Kidney (tissue), 14 donors: ENCODE measurements around the gene CHRNA10. TPM values are rescaled to one million over a fixed set of nuclear protein-coding genes. Genes with fewer than 3 reads are reported as not detected.

Experiments used
- DNase-seq, 5 donors: peaks; one replicate each; pipeline ENCODE4 v3.0.0-alpha.2; 2013 to 2020
- FAIRE-seq: peaks from 2 replicates; lab custom pipeline; 2012; peaks lifted over from hg19 to GRCh38; lab: Jason Lieb, UNC
- H3K27ac ChIP-seq, 2 donors: one replicate each; pipeline ENCODE4 v1.7.0; 2013; ENCODE audit warnings: low read depth in 2 of 2, low read length in 2 of 2, inconsistent platforms in 1 of 2
- H3K27me3 ChIP-seq: one replicate; pipeline ENCODE4 v1.7.1; 2013; ENCODE audit warnings: low read length, inconsistent platforms; ENCODE audit not compliant: control insufficient read depth, insufficient read depth
- H3K36me3 ChIP-seq, 3 donors: one replicate each; pipeline versions ENCODE4 v1.7.0 to v1.7.1; 2013; ENCODE audit warnings: low read length in 3 of 3, control low read depth in 1 of 3, inconsistent platforms in 1 of 3; ENCODE audit not compliant: insufficient read depth in 3 of 3, control insufficient read depth in 2 of 3
- H3K4me1 ChIP-seq, 3 donors: one replicate each; pipeline versions ENCODE4 v1.7.0 to v1.7.1; 2013; ENCODE audit warnings: low read length in 3 of 3, inconsistent platforms in 1 of 3, low read depth in 1 of 3; ENCODE audit not compliant: control insufficient read depth in 2 of 3, insufficient read depth in 2 of 3
- H3K4me3 ChIP-seq, 3 donors: one replicate each; pipeline versions ENCODE4 v1.7.0 to v1.8.1; 2013; ENCODE audit warnings: low read length in 3 of 3, control low read depth in 1 of 3, inconsistent platforms in 1 of 3
- H3K9ac ChIP-seq, 3 donors: one replicate each; pipeline versions ENCODE4 v1.7.0 to v1.7.1; 2013; ENCODE audit warnings: low read length in 3 of 3, control low read depth in 1 of 3, inconsistent platforms in 1 of 3
- H3K9me3 ChIP-seq, 3 donors: one replicate each; pipeline versions ENCODE4 v1.7.0 to v1.7.1; 2013; ENCODE audit warnings: low read length in 3 of 3, control low read depth in 1 of 3, inconsistent platforms in 1 of 3; ENCODE audit not compliant: control insufficient read depth in 2 of 3, insufficient read depth in 1 of 3
- intact Hi-C: fragments of 100-400 bp; cut with DNase I; formaldehyde crosslinking; loops from one replicate; pipeline ENCODE4 v1.11.1; 2022
- polyA plus RNA-seq: library from polyadenylated mRNA; stranded (reverse); fragments of 350-450 nt; fragmentation: Illumina TruSeq; extraction: RNeasy Lipid Tissue Mini Kit (QIAGEN cat#74804); gene quantifications from one replicate; pipeline ENCODE4 v1.2.3, GENCODE V29; 2014; ENCODE audit warnings: low read depth, low replicate concordance; ENCODE audit not compliant: insufficient read depth
- total RNA-seq: library from RNA; stranded (reverse); fragmentation: NEBNext Ultra II Directional; extraction: Animal tissue kit (Norgen Biotek cat#: 25700); gene quantifications from one replicate; pipeline ENCODE4 v1.2.1, GENCODE V29; 2021
- TF ChIP-seq, protein P1 (sequence below): IDR thresholded peaks from 3 replicates; pipeline ENCODE4 v1.5.1; 2012; ENCODE audit warnings: mild to moderate bottlenecking, moderate library complexity, borderline replicate concordance; ENCODE audit not compliant: insufficient read depth; ENCODE audit errors: extremely low read depth
- donor health status: control.
- donor health status: control.
- donor health status: control.
- donor health status: control.
- donor health status: control.
- donor health status: DM: yes; HTN: yes; CAD: no.
- donor health status: Normal renal cell carcinoma (clear cell type).

The CHRNA10 gene
- total and polyA plus RNA-seq, 2 donors from 2014 or later, result 0.39 to 1.2 TPM

DNA sequence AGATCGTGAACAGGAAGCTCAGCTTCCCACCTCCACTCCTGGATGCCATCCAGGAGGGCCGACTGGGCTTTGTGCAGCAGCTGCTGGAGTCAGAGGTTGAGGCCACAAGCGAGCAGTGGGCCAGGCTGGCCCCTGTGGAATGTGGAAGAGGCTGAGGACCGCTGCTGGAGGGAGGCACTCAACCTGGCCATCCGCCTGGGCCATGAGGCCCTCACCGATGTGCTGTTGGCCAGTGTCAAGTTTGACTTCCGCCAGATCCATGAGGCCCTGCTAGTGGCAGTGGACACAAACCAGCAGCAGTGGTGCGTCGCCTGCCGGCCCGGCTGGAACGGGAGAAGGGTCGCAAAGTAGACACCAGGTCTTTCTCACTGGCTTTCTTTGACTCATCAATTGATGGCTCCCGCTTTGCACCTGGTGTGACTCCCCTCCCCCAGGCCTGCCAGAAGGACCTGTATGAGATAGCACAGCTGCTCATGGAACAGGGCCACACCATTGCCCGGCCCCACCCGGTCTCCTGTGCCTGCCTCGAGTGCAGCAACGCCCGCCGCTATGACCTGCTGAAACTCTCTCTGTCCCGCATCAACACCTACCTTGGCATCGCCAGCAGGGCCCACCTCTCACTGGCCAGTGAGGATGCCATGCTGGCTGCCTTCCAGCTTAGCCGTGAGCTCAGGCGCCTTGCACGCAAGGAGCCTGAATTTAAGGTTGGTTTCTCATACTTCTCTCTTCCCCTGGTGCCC, 54.3 kb downstream of the CHRNA10 start:
- no peaks in the 10 kb centered on the region for H3K27me3 ChIP-seq
- no peaks in the 10 kb centered on the region for H3K36me3 ChIP-seq
- DNase-seq (peak in 3 of 5 donors; percentile 19 to 29 (median 21)), FAIRE-seq (no peak)
- intact Hi-C loops, result no loop called here
- TF ChIP-seq, protein P1, sequence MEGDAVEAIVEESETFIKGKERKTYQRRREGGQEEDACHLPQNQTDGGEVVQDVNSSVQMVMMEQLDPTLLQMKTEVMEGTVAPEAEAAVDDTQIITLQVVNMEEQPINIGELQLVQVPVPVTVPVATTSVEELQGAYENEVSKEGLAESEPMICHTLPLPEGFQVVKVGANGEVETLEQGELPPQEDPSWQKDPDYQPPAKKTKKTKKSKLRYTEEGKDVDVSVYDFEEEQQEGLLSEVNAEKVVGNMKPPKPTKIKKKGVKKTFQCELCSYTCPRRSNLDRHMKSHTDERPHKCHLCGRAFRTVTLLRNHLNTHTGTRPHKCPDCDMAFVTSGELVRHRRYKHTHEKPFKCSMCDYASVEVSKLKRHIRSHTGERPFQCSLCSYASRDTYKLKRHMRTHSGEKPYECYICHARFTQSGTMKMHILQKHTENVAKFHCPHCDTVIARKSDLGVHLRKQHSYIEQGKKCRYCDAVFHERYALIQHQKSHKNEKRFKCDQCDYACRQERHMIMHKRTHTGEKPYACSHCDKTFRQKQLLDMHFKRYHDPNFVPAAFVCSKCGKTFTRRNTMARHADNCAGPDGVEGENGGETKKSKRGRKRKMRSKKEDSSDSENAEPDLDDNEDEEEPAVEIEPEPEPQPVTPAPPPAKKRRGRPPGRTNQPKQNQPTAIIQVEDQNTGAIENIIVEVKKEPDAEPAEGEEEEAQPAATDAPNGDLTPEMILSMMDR, result no peak
- H3K4me3 ChIP-seq, result no peak overlapping the region
- H3K9ac ChIP-seq, result no peak overlapping the region
- peaks cover 0 to 4% (median 0%) of the 10 kb centered on the region in 3 donors for H3K9me3 ChIP-seq
- no peaks in the 10 kb centered on the region for H3K4me1 ChIP-seq
- no peak overlapping the region for H3K27ac ChIP-seq

DNA sequence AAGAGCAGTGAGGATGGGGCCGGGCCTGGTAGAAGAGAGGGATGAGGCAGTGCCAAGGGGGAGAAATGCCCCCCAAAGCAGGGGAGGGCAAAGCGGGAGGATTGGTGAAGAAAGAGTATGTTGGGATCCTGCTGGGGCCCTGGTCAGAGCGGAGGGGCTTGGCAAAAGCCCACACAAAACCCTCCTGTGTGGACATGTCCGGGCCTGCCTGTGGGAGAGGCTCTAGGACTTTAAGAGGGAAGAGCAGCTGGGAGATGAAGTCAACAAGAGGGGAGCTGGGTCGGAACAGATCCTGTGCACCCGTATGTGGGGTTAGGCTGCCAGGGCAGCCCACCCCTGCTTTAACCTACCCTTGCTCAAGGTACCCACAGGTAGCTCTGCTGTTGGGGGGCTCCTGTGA, 55.2 kb downstream of the CHRNA10 start:
- H3K27me3 ChIP-seq, result no peaks in the 10 kb centered on the region
- intact Hi-C loops, result no loop called here
- no peaks in the 10 kb centered on the region for H3K36me3 ChIP-seq
- no peaks in the 10 kb centered on the region for H3K4me1 ChIP-seq
- FAIRE-seq, result no peak
- TF ChIP-seq, protein P1, result no peak
- DNase-seq, result no peak
- no peak overlapping the region for H3K27ac ChIP-seq
- peaks cover 0 to 4% (median 0%) of the 10 kb centered on the region in 3 donors for H3K9me3 ChIP-seq
- no peak overlapping the region for H3K9ac ChIP-seq
- no peak overlapping the region for H3K4me3 ChIP-seq

Other genes with a start within 250 kb of the CHRNA10 start
- not detected for gene ART5, start 29.4 kb downstream of the CHRNA10 start, total RNA-seq
- gene ART5, start 29.4 kb downstream of the CHRNA10 start, polyA plus RNA-seq, result 2.8 TPM
- gene ART1, start 26.3 kb downstream of the CHRNA10 start, total RNA-seq, result 0.31 TPM
- not detected for gene ART1, start 26.3 kb downstream of the CHRNA10 start, polyA plus RNA-seq
- 67.6 TPM for gene NUP98, start 126.2 kb upstream of the CHRNA10 start, total RNA-seq
- 23.8 TPM for gene NUP98, start 126.2 kb upstream of the CHRNA10 start, polyA plus RNA-seq
- 19.5 TPM for gene PGAP2, start 137.2 kb upstream of the CHRNA10 start, total RNA-seq
- 17.5 TPM for gene PGAP2, start 137.2 kb upstream of the CHRNA10 start, polyA plus RNA-seq
- gene RHOG, start 169.6 kb upstream of the CHRNA10 start, total RNA-seq, result 56.0 TPM
- gene RHOG, start 169.6 kb upstream of the CHRNA10 start, polyA plus RNA-seq, result 43.1 TPM
- 68.0 TPM for gene STIM1, start 184.3 kb upstream of the CHRNA10 start, total RNA-seq
- 15.7 TPM for gene STIM1, start 184.3 kb upstream of the CHRNA10 start, polyA plus RNA-seq